ENCODE measurements around the gene FRMD4B. TPM values are rescaled to one million over a fixed set of nuclear protein-coding genes. Genes with fewer than 3 reads are reported as not detected.

FRMD4B gene
- total and polyA plus RNA-seq, 2 donors (not counting 1 experiment from before 2014, with no cell fraction given) = 0.86 to 1.2 TPM

DNA sequence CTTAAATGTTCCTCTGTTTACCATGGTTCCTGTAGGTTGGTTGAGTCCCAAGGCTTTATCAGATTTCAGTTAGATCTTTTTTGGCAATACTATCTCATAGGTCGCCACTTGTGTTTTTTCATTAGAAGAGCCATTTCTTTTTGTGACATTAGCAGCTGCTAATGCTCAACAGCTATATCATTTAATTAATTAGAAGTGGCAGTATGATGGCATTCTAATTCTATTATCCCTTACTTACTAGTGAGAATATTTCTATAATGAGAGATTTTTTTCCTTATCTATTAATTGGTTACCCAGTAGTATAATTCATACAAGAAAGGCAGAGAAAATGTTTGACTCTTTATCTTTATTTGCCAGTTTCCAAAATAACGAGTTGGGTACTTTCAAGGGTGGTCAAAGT lies 25.2 kb downstream of the FRMD4B start:
- no peaks in the 10 kb centered on the region for H3K9me3 ChIP-seq (ENCODE audit: control insufficient read depth, insufficient read depth, low read depth, low read length)
- no peak overlapping the region for H3K27ac ChIP-seq (ENCODE audit: insufficient read depth, low read length)
- no peak for DNase-seq (ENCODE audit: low read depth in 2 of 2)
- no peaks in the 10 kb centered on the region for H3K79me2 ChIP-seq (ENCODE audit: control insufficient read depth, insufficient read depth, low read length)
- H2AFZ ChIP-seq (ENCODE audit: low read length) = no peak overlapping the region
- H3K36me3 ChIP-seq (ENCODE audit: control insufficient read depth, insufficient read depth, low read length) = no peaks in the 10 kb centered on the region
- TF ChIP-seq, protein P1, sequence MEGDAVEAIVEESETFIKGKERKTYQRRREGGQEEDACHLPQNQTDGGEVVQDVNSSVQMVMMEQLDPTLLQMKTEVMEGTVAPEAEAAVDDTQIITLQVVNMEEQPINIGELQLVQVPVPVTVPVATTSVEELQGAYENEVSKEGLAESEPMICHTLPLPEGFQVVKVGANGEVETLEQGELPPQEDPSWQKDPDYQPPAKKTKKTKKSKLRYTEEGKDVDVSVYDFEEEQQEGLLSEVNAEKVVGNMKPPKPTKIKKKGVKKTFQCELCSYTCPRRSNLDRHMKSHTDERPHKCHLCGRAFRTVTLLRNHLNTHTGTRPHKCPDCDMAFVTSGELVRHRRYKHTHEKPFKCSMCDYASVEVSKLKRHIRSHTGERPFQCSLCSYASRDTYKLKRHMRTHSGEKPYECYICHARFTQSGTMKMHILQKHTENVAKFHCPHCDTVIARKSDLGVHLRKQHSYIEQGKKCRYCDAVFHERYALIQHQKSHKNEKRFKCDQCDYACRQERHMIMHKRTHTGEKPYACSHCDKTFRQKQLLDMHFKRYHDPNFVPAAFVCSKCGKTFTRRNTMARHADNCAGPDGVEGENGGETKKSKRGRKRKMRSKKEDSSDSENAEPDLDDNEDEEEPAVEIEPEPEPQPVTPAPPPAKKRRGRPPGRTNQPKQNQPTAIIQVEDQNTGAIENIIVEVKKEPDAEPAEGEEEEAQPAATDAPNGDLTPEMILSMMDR (conservative IDR thresholded peaks at IDR 0.05 in 1 of 2, IDR thresholded peaks at IDR 0.05 in 1 of 2; ENCODE audit: low read depth in 1 of 2, low read length in 2 of 2) = no peak
- no peak for TF ChIP-seq EZH2 (IDR thresholded peaks at IDR 0.05; ENCODE audit: low read length, missing control alignments)
- H4K20me1 ChIP-seq (ENCODE audit: control insufficient read depth, extremely low read depth, insufficient read depth, low read length) = no peaks in the 10 kb centered on the region
- peaks cover 3% of the 10 kb centered on the region for H3K4me1 ChIP-seq (ENCODE audit: control insufficient read depth, extremely low read depth, insufficient read depth, low read length)
- H3K27me3 ChIP-seq (ENCODE audit: control insufficient read depth, insufficient read depth, low read length) = no peaks in the 10 kb centered on the region
- H3K4me2 ChIP-seq (ENCODE audit: extremely low read depth, insufficient read depth, low read length) = no peak overlapping the region
- H3K9ac ChIP-seq (ENCODE audit: insufficient read depth, low read length) = no peak overlapping the region
- no peak overlapping the region for H3K4me3 ChIP-seq (replicated peaks in 1 of 4; ENCODE audit: control extremely low read depth in 1 of 4, insufficient read depth in 1 of 4, low read depth in 3 of 4, low read length in 4 of 4)

DNA sequence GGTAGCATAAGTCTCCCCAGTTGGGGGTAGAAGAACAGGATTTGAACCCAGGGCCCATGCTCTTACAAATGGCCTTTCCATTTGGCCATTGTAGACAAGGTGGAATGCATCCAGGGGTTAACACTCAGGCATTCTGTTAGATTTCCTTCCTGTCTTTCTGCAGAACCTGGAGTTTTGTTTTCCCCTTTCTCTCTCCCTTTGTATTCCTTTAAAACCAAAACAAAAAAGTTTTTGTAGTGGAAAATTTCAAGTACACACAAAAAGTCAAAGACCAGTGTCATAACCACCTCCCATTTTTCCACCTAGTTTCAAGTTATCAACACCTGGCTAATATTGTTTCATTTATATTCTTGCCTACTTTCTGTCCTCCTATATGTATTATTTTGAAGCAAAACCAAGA lies 26.0 kb downstream of the FRMD4B start:
- Histone ChIP-seq H4K20me1 (ENCODE audit: control insufficient read depth, extremely low read depth, insufficient read depth, low read length) (no peaks in the 10 kb centered on the region), H2AFZ (ENCODE audit: low read length) (no peak overlapping the region), H3K27me3 (ENCODE audit: control insufficient read depth, insufficient read depth, low read length) (no peaks in the 10 kb centered on the region), H3K27ac (ENCODE audit: insufficient read depth, low read length) (no peak overlapping the region), H3K9me3 (ENCODE audit: control insufficient read depth, insufficient read depth, low read depth, low read length) (no peaks in the 10 kb centered on the region), H3K4me2 (ENCODE audit: extremely low read depth, insufficient read depth, low read length) (no peak overlapping the region), H3K36me3 (ENCODE audit: control insufficient read depth, insufficient read depth, low read length) (no peaks in the 10 kb centered on the region), H3K79me2 (ENCODE audit: control insufficient read depth, insufficient read depth, low read length) (no peaks in the 10 kb centered on the region), H3K9ac (ENCODE audit: insufficient read depth, low read length) (no peak overlapping the region), H3K4me3 (replicated peaks in 1 of 4; ENCODE audit: control extremely low read depth in 1 of 4, insufficient read depth in 1 of 4, low read depth in 3 of 4, low read length in 4 of 4) (no peak overlapping the region), H3K4me1 (ENCODE audit: control insufficient read depth, extremely low read depth, insufficient read depth, low read length) (peaks cover 3% of the 10 kb centered on the region)
- no peak for DNase-seq (ENCODE audit: low read depth in 2 of 2)
- no peak for TF ChIP-seq EZH2 (IDR thresholded peaks at IDR 0.05; ENCODE audit: low read length, missing control alignments)
- TF ChIP-seq, protein P1 (conservative IDR thresholded peaks at IDR 0.05 in 1 of 2, IDR thresholded peaks at IDR 0.05 in 1 of 2; ENCODE audit: low read depth in 1 of 2, low read length in 2 of 2) = no peak

DNA sequence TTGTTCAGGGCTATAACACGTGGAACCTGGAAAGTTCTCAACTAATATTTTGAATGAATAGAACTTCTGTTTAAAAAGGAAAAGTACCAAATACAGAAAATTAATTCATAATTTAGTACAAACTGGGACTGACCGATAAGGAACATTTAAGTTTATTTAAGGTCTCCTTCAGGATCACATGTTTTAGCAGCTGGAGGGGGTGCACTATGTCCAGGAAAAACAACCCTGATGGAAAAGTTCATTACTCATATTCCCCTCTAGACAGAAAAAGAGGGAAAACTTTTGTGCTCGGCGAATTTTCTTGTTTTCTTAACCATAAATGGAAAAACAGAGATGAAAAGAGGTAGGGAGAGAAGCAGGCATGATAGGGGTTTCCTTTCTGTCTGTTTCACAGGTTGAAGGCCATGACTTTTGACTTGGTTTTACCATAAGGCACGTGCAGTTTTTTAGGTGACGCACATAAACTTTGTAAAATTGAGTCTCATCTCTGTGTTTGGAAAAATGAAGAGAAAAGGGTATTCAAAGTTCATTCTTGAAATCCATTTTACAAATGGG lies 26.5 kb downstream of the FRMD4B start:
- Histone ChIP-seq H3K36me3 (ENCODE audit: control insufficient read depth, insufficient read depth, low read length) (no peaks in the 10 kb centered on the region), H3K9ac (ENCODE audit: insufficient read depth, low read length) (no peak overlapping the region), H3K4me1 (ENCODE audit: control insufficient read depth, extremely low read depth, insufficient read depth, low read length) (peaks cover 3% of the 10 kb centered on the region), H3K79me2 (ENCODE audit: control insufficient read depth, insufficient read depth, low read length) (no peaks in the 10 kb centered on the region), H3K4me2 (ENCODE audit: extremely low read depth, insufficient read depth, low read length) (no peak overlapping the region), H2AFZ (ENCODE audit: low read length) (no peak overlapping the region), H3K27ac (ENCODE audit: insufficient read depth, low read length) (no peak overlapping the region), H3K27me3 (ENCODE audit: control insufficient read depth, insufficient read depth, low read length) (no peaks in the 10 kb centered on the region), H4K20me1 (ENCODE audit: control insufficient read depth, extremely low read depth, insufficient read depth, low read length) (no peaks in the 10 kb centered on the region), H3K9me3 (ENCODE audit: control insufficient read depth, insufficient read depth, low read depth, low read length) (no peaks in the 10 kb centered on the region), H3K4me3 (replicated peaks in 1 of 4; ENCODE audit: control extremely low read depth in 1 of 4, insufficient read depth in 1 of 4, low read depth in 3 of 4, low read length in 4 of 4) (no peak overlapping the region)
- TF ChIP-seq EZH2 (IDR thresholded peaks at IDR 0.05; ENCODE audit: low read length, missing control alignments) = no peak
- TF ChIP-seq, protein P1 (conservative IDR thresholded peaks at IDR 0.05 in 1 of 2, IDR thresholded peaks at IDR 0.05 in 1 of 2; ENCODE audit: low read depth in 1 of 2, low read length in 2 of 2) = no peak
- DNase-seq (ENCODE audit: low read depth in 2 of 2) = no peak
